AG09309 (cell line): ENCODE results near the gene MADCAM1.

Source experiments
- DNase-seq: peaks from one replicate; pipeline ENCODE4 v3.0.0-alpha.2; 2010; ENCODE audit warnings: low read depth
- H3K4me3 ChIP-seq: 2 replicates; pipeline ENCODE4 v1.5.1; 2011; ENCODE audit warnings: mild to moderate bottlenecking, low read depth, low read length, moderate library complexity; ENCODE audit not compliant: control insufficient read depth
- TF ChIP-seq, protein P1 (sequence below): IDR thresholded peaks from 2 replicates; pipeline ENCODE4 v1.5.1; 2011; ENCODE audit warnings: mild to moderate bottlenecking, low read depth, low read length, inconsistent platforms; ENCODE audit not compliant: insufficient read depth, control insufficient read depth; ENCODE audit errors: missing control alignments

MADCAM1 gene

DNA sequence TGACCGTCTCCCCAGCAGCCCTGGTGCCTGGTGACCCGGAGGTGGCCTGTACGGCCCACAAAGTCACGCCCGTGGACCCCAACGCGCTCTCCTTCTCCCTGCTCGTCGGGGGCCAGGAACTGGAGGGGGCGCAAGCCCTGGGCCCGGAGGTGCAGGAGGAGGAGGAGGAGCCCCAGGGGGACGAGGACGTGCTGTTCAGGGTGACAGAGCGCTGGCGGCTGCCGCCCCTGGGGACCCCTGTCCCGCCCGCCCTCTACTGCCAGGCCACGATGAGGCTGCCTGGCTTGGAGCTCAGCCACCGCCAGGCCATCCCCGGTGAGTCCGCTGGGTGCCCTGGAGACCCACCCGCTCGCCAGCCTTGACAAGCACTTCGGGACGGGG lies 2.2 kb downstream of the MADCAM1 start:
- DNase-seq: no peak
- TF ChIP-seq, protein P1, sequence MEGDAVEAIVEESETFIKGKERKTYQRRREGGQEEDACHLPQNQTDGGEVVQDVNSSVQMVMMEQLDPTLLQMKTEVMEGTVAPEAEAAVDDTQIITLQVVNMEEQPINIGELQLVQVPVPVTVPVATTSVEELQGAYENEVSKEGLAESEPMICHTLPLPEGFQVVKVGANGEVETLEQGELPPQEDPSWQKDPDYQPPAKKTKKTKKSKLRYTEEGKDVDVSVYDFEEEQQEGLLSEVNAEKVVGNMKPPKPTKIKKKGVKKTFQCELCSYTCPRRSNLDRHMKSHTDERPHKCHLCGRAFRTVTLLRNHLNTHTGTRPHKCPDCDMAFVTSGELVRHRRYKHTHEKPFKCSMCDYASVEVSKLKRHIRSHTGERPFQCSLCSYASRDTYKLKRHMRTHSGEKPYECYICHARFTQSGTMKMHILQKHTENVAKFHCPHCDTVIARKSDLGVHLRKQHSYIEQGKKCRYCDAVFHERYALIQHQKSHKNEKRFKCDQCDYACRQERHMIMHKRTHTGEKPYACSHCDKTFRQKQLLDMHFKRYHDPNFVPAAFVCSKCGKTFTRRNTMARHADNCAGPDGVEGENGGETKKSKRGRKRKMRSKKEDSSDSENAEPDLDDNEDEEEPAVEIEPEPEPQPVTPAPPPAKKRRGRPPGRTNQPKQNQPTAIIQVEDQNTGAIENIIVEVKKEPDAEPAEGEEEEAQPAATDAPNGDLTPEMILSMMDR: no peak
- H3K4me3 ChIP-seq: no peak overlapping the region

DNA sequence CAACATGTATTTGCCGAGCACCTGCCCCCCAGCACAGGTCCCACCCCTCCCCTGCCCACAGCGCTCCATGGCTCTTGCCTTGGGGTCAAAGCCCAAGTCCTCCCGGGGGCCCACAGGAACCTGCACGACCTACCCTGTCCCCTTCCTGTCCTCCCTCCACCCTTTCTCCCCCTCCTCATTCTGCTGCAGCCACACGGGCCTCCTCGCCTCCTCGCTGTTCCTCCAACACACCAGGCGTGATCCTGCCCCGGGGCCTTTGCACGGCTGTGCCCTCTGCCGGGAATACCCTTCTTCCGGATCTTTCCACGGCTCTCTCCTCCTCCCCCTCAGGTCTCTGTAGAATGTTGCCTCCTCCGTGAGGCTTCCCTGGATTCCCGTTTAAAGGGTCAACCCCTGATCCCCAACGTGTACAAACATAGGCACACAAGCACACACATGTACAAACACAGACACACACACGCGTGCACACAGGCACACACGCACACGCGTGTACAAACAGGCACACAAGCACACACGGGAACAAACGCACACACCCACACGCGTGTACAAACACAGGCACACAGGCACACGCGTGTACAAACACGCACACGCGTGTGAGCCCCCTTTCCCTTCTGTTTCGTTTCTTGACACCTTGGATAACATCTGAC lies 2.8 kb downstream of the MADCAM1 start:
- DNase-seq: no peak
- H3K4me3 ChIP-seq: no peak overlapping the region
- TF ChIP-seq, protein P1: no peak

DNA sequence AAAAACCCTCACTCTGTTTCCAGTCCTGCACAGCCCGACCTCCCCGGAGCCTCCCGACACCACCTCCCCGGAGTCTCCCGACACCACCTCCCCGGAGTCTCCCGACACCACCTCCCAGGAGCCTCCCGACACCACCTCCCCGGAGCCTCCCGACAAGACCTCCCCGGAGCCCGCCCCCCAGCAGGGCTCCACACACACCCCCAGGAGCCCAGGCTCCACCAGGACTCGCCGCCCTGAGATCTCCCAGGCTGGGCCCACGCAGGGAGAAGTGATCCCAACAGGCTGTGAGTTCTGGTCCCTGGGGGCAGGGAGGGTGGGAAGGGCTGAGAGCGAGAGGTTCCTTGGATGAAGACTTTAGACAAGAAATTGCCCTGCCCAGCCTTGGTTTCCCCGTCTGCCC lies 5.4 kb downstream of the MADCAM1 start:
- TF ChIP-seq, protein P1: no peak
- H3K4me3 ChIP-seq: no peak overlapping the region
- no peak for DNase-seq

DNA sequence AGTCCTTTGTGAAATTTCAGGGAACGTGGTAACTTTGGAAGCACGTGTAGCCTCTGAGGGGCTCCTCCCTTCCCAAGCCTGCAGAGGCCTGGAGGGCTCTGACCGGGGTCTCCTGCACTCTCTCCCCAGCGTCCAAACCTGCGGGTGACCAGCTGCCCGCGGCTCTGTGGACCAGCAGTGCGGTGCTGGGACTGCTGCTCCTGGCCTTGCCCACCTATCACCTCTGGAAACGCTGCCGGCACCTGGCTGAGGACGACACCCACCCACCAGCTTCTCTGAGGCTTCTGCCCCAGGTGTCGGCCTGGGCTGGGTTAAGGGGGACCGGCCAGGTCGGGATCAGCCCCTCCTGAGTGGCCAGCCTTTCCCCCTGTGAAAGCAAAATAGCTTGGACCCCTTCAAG lies 8.3 kb downstream of the MADCAM1 start:
- no peak for DNase-seq
- TF ChIP-seq, protein P1: no peak

DNA sequence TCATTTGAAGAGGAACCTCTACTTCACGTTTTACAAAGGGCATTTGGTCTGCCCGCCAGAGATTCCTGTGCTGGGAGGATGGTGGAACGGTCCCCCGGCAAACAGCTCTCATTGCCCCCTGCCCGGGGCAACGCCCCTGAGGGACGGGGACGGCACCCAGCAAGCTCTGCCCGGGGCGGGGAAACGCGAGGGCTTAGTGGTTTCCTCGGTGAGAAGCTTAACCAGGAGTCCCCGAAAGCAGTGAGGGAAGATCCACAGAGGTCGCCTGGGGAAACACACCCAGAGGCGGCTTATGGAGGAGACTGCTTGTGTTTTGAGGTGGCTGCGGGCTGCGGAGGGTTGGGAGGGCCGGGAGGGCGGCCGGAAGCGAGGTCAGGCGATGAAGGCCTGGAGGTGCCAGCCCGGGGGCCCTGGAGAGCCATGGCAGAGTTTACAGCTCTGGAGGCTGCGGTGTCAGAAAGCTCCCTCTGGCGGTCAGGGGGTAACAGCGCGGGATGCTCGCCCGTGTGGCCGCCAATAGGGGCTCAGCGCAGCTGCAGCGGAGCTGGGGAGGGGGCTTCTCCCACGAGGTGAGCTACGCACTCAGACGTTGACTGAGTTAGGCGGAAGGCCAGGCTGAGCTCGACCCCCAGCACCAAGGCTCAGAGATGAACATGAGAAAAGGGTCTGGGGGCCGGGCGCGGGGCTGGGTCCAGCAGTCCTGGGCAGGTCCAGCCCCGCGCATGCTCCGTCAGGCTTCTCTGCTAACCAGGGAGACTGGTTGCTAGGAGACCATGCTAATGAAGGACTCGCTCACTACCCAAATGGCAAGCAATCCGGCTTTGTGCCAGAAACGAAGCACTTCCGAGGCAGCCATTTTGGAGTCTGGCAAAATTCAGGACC lies 10.4 kb downstream of the MADCAM1 start:
- H3K4me3 ChIP-seq: peak overlapping the region; percentile 82
- peak; percentile 100 for DNase-seq
- TF ChIP-seq, protein P1: peak; percentile 93

More for the DNA sequence above, 8.3 kb downstream of the MADCAM1 start:
- no peak overlapping the region for H3K4me3 ChIP-seq

DNA sequence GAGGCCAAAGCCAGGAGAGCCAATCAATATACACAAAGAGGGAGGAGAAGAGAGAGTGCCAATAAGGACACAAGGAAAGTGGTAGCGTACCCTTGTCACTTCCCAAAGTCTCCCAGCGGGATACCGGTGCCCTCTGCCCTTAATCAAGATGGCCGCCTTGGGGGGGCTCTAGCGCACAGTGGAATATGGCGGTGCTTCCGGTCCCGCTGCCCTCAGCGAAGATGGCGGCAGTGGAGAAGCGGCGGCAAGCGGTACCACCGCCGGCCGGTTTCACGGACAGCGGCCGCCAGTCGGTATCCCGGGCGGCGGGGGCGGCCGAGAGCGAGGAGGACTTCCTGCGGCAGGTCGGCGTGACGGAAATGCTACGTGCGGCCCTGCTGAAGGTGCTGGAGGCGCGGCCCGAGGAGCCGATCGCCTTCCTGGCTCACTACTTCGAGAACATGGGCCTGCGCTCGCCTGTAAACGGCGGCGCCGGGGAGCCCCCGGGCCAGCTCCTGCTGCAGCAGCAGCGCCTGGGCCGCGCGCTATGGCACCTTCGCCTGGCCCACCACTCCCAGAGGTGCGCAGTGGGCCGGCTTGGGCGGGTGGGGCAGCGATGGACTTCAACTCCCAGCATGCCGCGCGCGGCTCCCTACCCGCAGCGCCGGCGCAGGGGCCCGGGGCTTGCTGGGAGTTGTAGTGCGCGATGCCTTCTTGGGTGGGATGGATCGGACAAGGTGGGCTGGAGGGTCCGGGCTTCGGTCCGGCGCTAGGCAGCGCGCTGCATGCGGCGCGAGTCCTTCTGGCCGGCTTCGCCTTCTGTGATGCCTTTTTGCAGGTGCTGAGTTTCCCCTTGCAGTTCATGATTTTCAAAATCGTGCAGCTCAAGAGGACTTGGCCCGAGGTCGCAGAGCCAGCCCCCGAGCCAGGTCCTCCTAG lies 11.3 kb downstream of the MADCAM1 start, which contains the start of gene TPGS1:
Gene TPGS1 (plus strand): TSS at position 212 of the 918 bp plus-strand sequence. CDS start 10 bp downstream, at position 222.
- H3K4me3 ChIP-seq: peak within 1 kb of the TSS; percentile 82
- no peak for DNase-seq
- TF ChIP-seq, protein P1: no peak
